ENCODE data around the gene HLCS. TPM values are rescaled to one million over a fixed set of nuclear protein-coding genes. Genes with fewer than 3 reads are reported as not detected.

HLCS gene
- total RNA-seq, 1 experiment from 2014 or later: 12.7 TPM

DNA sequence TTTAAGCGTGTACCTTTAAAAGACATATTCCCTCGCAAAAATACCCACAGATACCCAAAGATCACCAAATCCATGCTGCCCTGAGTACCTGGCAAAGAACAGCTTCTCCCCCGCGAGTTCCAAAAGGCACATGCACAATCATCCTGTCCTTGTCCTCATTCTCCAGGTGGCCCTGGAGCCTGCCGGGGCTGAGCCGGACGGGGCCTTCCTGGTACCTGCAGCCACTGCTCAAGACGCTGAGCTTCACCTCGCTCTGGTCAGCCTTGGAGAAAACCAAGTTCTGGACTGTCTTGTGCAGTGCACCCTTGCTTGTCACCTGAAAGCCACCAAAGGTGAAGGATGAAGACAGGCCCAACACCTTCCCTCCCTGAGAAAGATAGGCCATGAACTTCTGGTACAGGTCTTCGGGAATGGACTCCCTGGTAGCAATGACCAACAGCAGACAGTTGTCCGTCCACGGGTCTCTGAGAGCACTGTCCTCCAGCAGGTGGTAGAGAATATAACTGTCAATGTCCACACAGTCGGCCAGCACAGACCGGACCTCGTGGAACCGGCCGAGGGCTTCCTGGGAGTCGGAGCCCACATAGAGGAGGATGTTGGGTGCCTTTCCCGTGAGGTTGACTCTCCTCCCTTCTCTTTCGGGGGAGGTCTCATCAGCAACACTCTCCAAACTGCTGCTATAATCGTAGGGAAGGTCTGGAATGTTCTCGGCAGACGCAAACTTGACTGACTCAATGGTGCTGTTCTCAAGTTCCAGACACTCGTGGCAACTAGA lies 29.9 kb downstream of the HLCS start:
- no peak overlapping the region for H3T11ph ChIP-seq (ENCODE audit: low read length)
- H3K4me1 Mint-ChIP-seq: peaks cover 7 to 8% of the 10 kb centered on the region in 2 experiments
- no peak overlapping the region for H3K4me2 ChIP-seq (ENCODE audit: insufficient read depth, insufficient read length, low read length)
- no peaks in the 10 kb centered on the region for H3K4me1 ChIP-seq (ENCODE audit: insufficient read depth, low read length)
- no peak for DNase-seq
- H3K4ac ChIP-seq (ENCODE audit: low read depth, low read length): no peak overlapping the region
- H3K27me3 ChIP-seq (ENCODE audit: insufficient read depth, low read length): no peaks in the 10 kb centered on the region
- H2AFZ ChIP-seq (ENCODE audit: low read length): no peak overlapping the region
- H3K36me3 Mint-ChIP-seq (ENCODE audit: insufficient read depth in 1 of 3, low read depth in 3 of 3): peaks cover 0 to 16% (median 16%) of the 10 kb centered on the region in 3 experiments; a peak in 5 of 7 replicates
- no peak overlapping the region for H2BK20ac ChIP-seq (ENCODE audit: low read depth, low read length, poor library complexity, severe bottlenecking)
- TF ChIP-seq, protein P1, sequence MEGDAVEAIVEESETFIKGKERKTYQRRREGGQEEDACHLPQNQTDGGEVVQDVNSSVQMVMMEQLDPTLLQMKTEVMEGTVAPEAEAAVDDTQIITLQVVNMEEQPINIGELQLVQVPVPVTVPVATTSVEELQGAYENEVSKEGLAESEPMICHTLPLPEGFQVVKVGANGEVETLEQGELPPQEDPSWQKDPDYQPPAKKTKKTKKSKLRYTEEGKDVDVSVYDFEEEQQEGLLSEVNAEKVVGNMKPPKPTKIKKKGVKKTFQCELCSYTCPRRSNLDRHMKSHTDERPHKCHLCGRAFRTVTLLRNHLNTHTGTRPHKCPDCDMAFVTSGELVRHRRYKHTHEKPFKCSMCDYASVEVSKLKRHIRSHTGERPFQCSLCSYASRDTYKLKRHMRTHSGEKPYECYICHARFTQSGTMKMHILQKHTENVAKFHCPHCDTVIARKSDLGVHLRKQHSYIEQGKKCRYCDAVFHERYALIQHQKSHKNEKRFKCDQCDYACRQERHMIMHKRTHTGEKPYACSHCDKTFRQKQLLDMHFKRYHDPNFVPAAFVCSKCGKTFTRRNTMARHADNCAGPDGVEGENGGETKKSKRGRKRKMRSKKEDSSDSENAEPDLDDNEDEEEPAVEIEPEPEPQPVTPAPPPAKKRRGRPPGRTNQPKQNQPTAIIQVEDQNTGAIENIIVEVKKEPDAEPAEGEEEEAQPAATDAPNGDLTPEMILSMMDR (conservative IDR thresholded peaks at IDR 0.05): no peak
- no peak overlapping the region for H3K27ac Mint-ChIP-seq
- no peak overlapping the region for H2AK5ac ChIP-seq (ENCODE audit: insufficient read length, low read length)
- no peak overlapping the region for H2BK12ac ChIP-seq (ENCODE audit: insufficient read length, low read depth, low read length)
- H3K27me3 Mint-ChIP-seq (ENCODE audit: low read depth): no peaks in the 10 kb centered on the region
- H4K8ac ChIP-seq (replicated peaks; ENCODE audit: insufficient read length, low read depth, low read length): no peak overlapping the region
- no peak overlapping the region for H2BK15ac ChIP-seq (ENCODE audit: low read depth, low read length)
- no peaks in the 10 kb centered on the region for H3K9me3 ChIP-seq (ENCODE audit: control insufficient read depth, low read depth, low read length)
- no peaks in the 10 kb centered on the region for H3K9me3 Mint-ChIP-seq
- no peak overlapping the region for H3K14ac ChIP-seq (ENCODE audit: insufficient read depth, low read length)
- no peak overlapping the region for H2BK5ac ChIP-seq (ENCODE audit: insufficient read length, low read length)
- no peak overlapping the region for H4K91ac ChIP-seq (ENCODE audit: insufficient read length, low read depth, low read length)
- H4K20me1 ChIP-seq (ENCODE audit: control insufficient read depth, insufficient read depth, insufficient read length): no peaks in the 10 kb centered on the region
- H4K5ac ChIP-seq (ENCODE audit: insufficient read length, low read depth, low read length): no peak overlapping the region
- H3K79me2 ChIP-seq (ENCODE audit: insufficient read depth, low read length): no peaks in the 10 kb centered on the region
- H3K56ac ChIP-seq (ENCODE audit: insufficient read length, low read depth, low read length): no peak overlapping the region
- no peak overlapping the region for H3K4me3 Mint-ChIP-seq
- no peak overlapping the region for H3K18ac ChIP-seq (ENCODE audit: insufficient read length, low read depth, low read length)
- H3K79me1 ChIP-seq (ENCODE audit: insufficient read depth, low read depth, low read length, poor library complexity, severe bottlenecking): no peaks in the 10 kb centered on the region
- H2BK120ac ChIP-seq (ENCODE audit: low read depth, low read length, poor library complexity, severe bottlenecking): no peak overlapping the region
- H3K9ac ChIP-seq (ENCODE audit: extremely low read depth, insufficient read length, low read length): no peak overlapping the region
- no CpG with 5 or more reads among the region's 24 CpGs for WGBS (ENCODE audit: extremely low coverage, insufficient read length, low lambda C conversion rate)
- H3K27ac ChIP-seq (ENCODE audit: insufficient read length, low read depth, low read length): no peak overlapping the region
- H3K23me2 ChIP-seq (ENCODE audit: insufficient read length, low read depth, low read length, poor library complexity, severe bottlenecking): no peaks in the 10 kb centered on the region
- H3K23ac ChIP-seq (ENCODE audit: insufficient read length, low read depth, low read length): no peak overlapping the region

Data from H9 (cell line).